ENCODE data around the gene DLX4. TPM values are rescaled to one million over a fixed set of nuclear protein-coding genes. Genes with fewer than 3 reads are reported as not detected.
A peak's percentile ranks its signal among the peaks of the same experiment; 100 is the strongest.

DLX4 gene
- total and polyA plus RNA-seq, 2 donors (not counting 3 experiments of a cell fraction or from before 2014, with no cell fraction given), result not detected

GRCh38 chr17:49994085-49995054 lies 25.4 kb downstream of the DLX4 start:
- FAIRE-seq (no peak), DNase-seq (ENCODE audit: low read depth, low spot score) (peak; percentile 11)
- H3K4me2 ChIP-seq (ENCODE audit: insufficient read depth, low read length), result peak overlapping the region; percentile 14
- peaks cover 57 to 62% of the 10 kb centered on the region in 2 experiments for H3K27me3 ChIP-seq (ENCODE audit: control insufficient read depth in 2 of 2, insufficient read depth in 2 of 2, low read length in 2 of 2)
- TF ChIP-seq JUN (IDR thresholded peaks at IDR 0.05; ENCODE audit: borderline replicate concordance, insufficient read depth, insufficient read length, low read depth) (no peak), EZH2 (IDR thresholded peaks at IDR 0.05; ENCODE audit: borderline replicate concordance, low read depth, low read length, severe bottlenecking) (peak; percentile 89)
- H4K20me1 ChIP-seq (replicated peaks; ENCODE audit: control insufficient read depth, extremely low read depth, insufficient read depth, low read length), result no peaks in the 10 kb centered on the region
- H3K9me1 ChIP-seq (replicated peaks; ENCODE audit: control insufficient read depth, extremely low read depth, insufficient read depth, low read length), result no peaks in the 10 kb centered on the region
- BruUV-seq (replicated peaks), result no TSS peak
- no peak overlapping the region for H3K4me3 ChIP-seq (replicated peaks in 1 of 3; ENCODE audit: insufficient read depth in 1 of 3, low read depth in 1 of 3, low read length in 3 of 3)
- ChIA-PET CTCF (interaction anchor here (0.7 to 10.5 kb wide), 14 partner anchors 7 to 437 kb away, joined by 3 to 590 read pairs (median 6); no protein-coding TSS in a partner anchor), POLR2A (no interaction called here)
- no peaks in the 10 kb centered on the region for H3K79me2 ChIP-seq (ENCODE audit: control insufficient read depth, insufficient read depth, low read length)
- dilution Hi-C loops (cut with MboI; ENCODE audit: extremely low pct_ligation_motif_present, low sequenced_read_pairs), result no loop called here
- intact Hi-C loops (cut with micrococcal nuclease), result no loop called here
- no peak overlapping the region for H2AFZ ChIP-seq (ENCODE audit: low read depth, low read length)
- no peaks in the 10 kb centered on the region for H3K9me3 ChIP-seq (replicated peaks; ENCODE audit: control insufficient read depth, insufficient read depth, low read length)
- no peaks in the 10 kb centered on the region for H3K4me1 ChIP-seq (ENCODE audit: control insufficient read depth, extremely low read depth, insufficient read depth, low read length)
- H3K9ac ChIP-seq (replicated peaks; ENCODE audit: extremely low read depth, insufficient read depth, low read length), result no peak overlapping the region
- H3K36me3 ChIP-seq (ENCODE audit: control insufficient read depth in 2 of 2, extremely low read depth in 1 of 2, insufficient read depth in 2 of 2, low read length in 2 of 2), result no peaks in the 10 kb centered on the region
- no peak overlapping the region for H3K27ac ChIP-seq (ENCODE audit: insufficient read depth, low read depth, low read length)

DNA sequence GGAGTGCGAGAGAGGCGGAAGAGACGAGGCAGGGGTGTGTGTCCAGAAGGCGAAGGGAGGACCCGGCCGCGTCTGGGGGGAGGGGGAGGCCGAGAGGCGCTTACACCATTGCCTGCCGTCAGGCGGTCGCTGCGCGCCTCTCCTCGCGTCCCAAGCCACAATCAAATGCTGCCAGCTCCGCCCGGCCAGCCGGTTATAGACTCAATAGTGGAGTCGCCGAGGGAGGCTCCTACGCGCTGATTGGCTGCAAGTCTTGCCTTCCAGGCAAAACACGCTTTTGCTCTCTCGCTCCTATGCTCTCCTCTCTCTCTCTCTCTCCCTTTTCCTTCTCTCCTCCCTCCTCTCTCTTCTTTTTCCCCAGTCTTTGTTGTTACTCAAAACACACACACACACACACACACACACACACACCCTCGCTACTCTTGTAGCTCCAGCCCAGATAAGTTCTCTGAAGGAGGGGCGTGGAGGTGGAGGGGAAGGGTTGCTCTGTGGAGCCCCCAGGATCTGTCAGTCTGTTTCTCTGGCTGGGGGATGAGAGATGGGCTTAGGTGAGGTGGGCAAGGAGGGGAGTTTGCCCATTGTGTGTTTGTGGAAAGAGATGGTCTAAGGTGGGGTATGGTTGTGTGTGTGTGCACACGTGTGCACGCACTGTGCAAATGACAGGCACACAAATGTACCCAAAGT lies 26.2 kb downstream of the DLX4 start, which contains the start of gene DLX3:
Gene DLX3, minus strand, starts transcription at position 170 of the 684 bp plus-strand sequence. CDS start 226 bp downstream, outside the sequence.
- FAIRE-seq (peak; percentile 82), DNase-seq (ENCODE audit: low read depth, low spot score) (peak; percentile 45)
- peak within 1 kb of the TSS; percentile 14 for H3K4me2 ChIP-seq (ENCODE audit: insufficient read depth, low read length)
- intact Hi-C loops (cut with micrococcal nuclease) (no loop called here), dilution Hi-C loops (cut with MboI; ENCODE audit: extremely low pct_ligation_motif_present, low sequenced_read_pairs) (no loop called here)
- H3K4me1 ChIP-seq (ENCODE audit: control insufficient read depth, extremely low read depth, insufficient read depth, low read length), result no peaks in the 10 kb centered on the region
- H3K4me3 ChIP-seq (replicated peaks in 1 of 3; ENCODE audit: insufficient read depth in 1 of 3, low read depth in 1 of 3, low read length in 3 of 3), result no peak within 1 kb of the TSS
- H2AFZ ChIP-seq (ENCODE audit: low read depth, low read length), result no peak within 1 kb of the TSS
- ChIA-PET POLR2A (no interaction called here), CTCF (interaction anchor here (0.7 to 10.5 kb wide), 13 partner anchors 8 to 428 kb away, joined by 3 to 590 read pairs (median 6); no protein-coding TSS in a partner anchor)
- BruUV-seq (replicated peaks), result no TSS peak
- H3K9me1 ChIP-seq (replicated peaks; ENCODE audit: control insufficient read depth, extremely low read depth, insufficient read depth, low read length), result no peaks in the 10 kb centered on the region
- no peak within 1 kb of the TSS for H3K9ac ChIP-seq (replicated peaks; ENCODE audit: extremely low read depth, insufficient read depth, low read length)
- TF ChIP-seq POLR2AphosphoS5 (IDR thresholded peaks at IDR 0.05; ENCODE audit: insufficient read depth, low read depth, low read length) (no peak), JUN (IDR thresholded peaks at IDR 0.05; ENCODE audit: borderline replicate concordance, insufficient read depth, insufficient read length, low read depth) (no peak), MYC (IDR thresholded peaks at IDR 0.05; ENCODE audit: low read depth, low read length) (no peak), FOS (IDR thresholded peaks at IDR 0.05; ENCODE audit: borderline replicate concordance, insufficient read depth, low read length) (no peak)
- H3K36me3 ChIP-seq (ENCODE audit: control insufficient read depth in 2 of 2, extremely low read depth in 1 of 2, insufficient read depth in 2 of 2, low read length in 2 of 2), result no peaks in the 10 kb centered on the region
- H3K79me2 ChIP-seq (ENCODE audit: control insufficient read depth, insufficient read depth, low read length), result no peaks in the 10 kb centered on the region
- H3K27ac ChIP-seq (ENCODE audit: insufficient read depth, low read depth, low read length), result no peak within 1 kb of the TSS
- no peaks in the 10 kb centered on the region for H3K9me3 ChIP-seq (replicated peaks; ENCODE audit: control insufficient read depth, insufficient read depth, low read length)
- peaks cover 55 to 65% of the 10 kb centered on the region in 2 experiments for H3K27me3 ChIP-seq (ENCODE audit: control insufficient read depth in 2 of 2, insufficient read depth in 2 of 2, low read length in 2 of 2)
- no peaks in the 10 kb centered on the region for H4K20me1 ChIP-seq (replicated peaks; ENCODE audit: control insufficient read depth, extremely low read depth, insufficient read depth, low read length)

All from endothelial cell of umbilical vein (primary cell).